Endothelial cell of umbilical vein (primary cell): ENCODE data around the gene PLXNA4.

ENCODE experiments used
- EZH2 ChIP-seq: IDR thresholded peaks from 2 replicates; pipeline ENCODE4 v1.6.1; 2012; ENCODE audit warnings: borderline replicate concordance, low read depth, mild to moderate bottlenecking, moderate library complexity, low read length, inconsistent platforms; ENCODE audit not compliant: severe bottlenecking
- GATA2 ChIP-seq: IDR thresholded peaks from 2 replicates; pipeline ENCODE4 v1.7.0; 2011; ENCODE audit warnings: low read depth, mild to moderate bottlenecking, moderate library complexity, mixed read lengths, low read length; ENCODE audit not compliant: insufficient read length, insufficient read depth
- JUN ChIP-seq: IDR thresholded peaks from 2 replicates; pipeline ENCODE4 v1.6.1; 2011; ENCODE audit warnings: borderline replicate concordance, low read depth; ENCODE audit not compliant: insufficient read length, insufficient read depth
- POLR2A ChIP-seq: IDR thresholded peaks from 2 replicates; pipeline ENCODE4 v1.6.1; 2012; ENCODE audit warnings: low read depth, mild to moderate bottlenecking, control low read depth, low read length
- POLR2AphosphoS5 ChIP-seq: IDR thresholded peaks from 2 replicates; pipeline ENCODE4 v1.6.1; 2012; ENCODE audit warnings: low read depth, mild to moderate bottlenecking, control low read depth, low read length, moderate library complexity; ENCODE audit not compliant: insufficient read depth
- TF ChIP-seq, protein P1 (sequence below), 2 donors: IDR thresholded peaks; 1 replicate in 1 of 2; 2 replicates in 1 of 2; pipeline ENCODE4 v1.5.1; 2011; ENCODE audit warnings: low read length in 2 of 2, mild to moderate bottlenecking in 2 of 2, moderate library complexity in 2 of 2, control low read depth in 1 of 2, inconsistent platforms in 1 of 2, low read depth in 1 of 2; ENCODE audit not compliant: insufficient read depth in 1 of 2; ENCODE audit errors: extremely low read depth in 1 of 2
- TF ChIP-seq, protein P2 (sequence below): IDR thresholded peaks from 2 replicates; pipeline ENCODE4 v1.6.1; 2011; ENCODE audit not compliant: insufficient read depth, insufficient read length

DNA sequence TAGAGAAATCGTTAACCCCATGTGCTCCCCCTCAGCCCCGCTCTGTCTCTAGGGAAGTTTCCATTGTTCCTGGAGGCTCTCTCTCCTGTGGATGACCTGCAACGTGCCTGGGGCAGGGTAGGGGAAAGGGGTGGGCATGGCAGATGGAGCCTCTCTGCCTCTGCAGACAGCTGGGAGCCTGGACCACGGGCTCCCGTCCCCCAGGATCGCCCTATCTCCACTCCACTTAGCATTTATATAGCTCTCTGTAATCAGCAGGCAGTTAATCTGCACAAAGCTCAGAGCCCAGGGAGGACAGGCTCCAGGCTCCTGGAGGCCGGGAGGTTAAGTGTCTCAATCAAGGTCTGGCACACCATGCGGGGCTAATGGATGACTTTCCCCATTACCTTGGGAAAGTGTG, 369.7 kb downstream of the PLXNA4 start:
- TF ChIP-seq POLR2A: no peak
- no peak for TF ChIP-seq EZH2
- TF ChIP-seq, protein P1, sequence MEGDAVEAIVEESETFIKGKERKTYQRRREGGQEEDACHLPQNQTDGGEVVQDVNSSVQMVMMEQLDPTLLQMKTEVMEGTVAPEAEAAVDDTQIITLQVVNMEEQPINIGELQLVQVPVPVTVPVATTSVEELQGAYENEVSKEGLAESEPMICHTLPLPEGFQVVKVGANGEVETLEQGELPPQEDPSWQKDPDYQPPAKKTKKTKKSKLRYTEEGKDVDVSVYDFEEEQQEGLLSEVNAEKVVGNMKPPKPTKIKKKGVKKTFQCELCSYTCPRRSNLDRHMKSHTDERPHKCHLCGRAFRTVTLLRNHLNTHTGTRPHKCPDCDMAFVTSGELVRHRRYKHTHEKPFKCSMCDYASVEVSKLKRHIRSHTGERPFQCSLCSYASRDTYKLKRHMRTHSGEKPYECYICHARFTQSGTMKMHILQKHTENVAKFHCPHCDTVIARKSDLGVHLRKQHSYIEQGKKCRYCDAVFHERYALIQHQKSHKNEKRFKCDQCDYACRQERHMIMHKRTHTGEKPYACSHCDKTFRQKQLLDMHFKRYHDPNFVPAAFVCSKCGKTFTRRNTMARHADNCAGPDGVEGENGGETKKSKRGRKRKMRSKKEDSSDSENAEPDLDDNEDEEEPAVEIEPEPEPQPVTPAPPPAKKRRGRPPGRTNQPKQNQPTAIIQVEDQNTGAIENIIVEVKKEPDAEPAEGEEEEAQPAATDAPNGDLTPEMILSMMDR (IDR thresholded peaks at IDR 0.05; ENCODE audit: extremely low read depth in 1 of 2, insufficient read depth in 1 of 2, low read depth in 1 of 2, low read length in 2 of 2): no peak
- no peak for TF ChIP-seq POLR2AphosphoS5
- no peak for TF ChIP-seq GATA2
- no peak for TF ChIP-seq JUN
- TF ChIP-seq, protein P2, sequence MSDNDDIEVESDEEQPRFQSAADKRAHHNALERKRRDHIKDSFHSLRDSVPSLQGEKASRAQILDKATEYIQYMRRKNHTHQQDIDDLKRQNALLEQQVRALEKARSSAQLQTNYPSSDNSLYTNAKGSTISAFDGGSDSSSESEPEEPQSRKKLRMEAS: no peak
